VCaP (cell line): ENCODE data around the gene GRIN3A.

Experiments used
- H3K27ac ChIP-seq: fragments of 450-650 bp; 2 replicates; pipeline ENCODE4 v1.5.1; 2017
- TF ChIP-seq, protein P1 (sequence below): fragments of 450-650 bp; conservative IDR thresholded peaks from 2 replicates; pipeline ENCODE4 v1.5.1; 2017; ENCODE audit warnings: mild to moderate bottlenecking, moderate library complexity

Gene GRIN3A

DNA sequence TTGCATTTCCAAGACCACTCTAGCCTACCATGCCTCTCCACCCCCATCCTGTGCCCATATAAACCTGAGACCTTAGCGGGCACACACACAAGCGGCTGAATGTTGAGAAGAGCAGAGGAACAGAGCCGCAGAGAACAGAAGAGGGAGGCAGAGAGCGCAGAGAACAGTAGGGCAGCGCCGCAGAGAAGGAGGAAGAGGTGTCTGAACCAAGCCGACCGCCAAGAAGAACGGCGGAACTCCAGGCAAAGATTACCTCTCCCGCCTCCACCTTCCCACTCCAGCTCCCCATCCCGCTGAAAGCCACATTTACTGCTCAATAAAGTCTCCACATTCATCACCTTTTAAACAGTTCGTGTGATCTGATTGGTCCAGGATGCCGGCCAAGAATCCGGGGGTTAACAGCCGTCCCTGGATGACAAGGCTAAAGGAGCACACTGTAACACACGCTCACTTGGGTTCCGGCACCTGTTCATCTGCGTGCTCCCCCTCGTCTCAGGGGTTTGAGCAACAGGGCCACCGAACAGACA is 33.2 kb downstream of the GRIN3A start:
- TF ChIP-seq, protein P1, sequence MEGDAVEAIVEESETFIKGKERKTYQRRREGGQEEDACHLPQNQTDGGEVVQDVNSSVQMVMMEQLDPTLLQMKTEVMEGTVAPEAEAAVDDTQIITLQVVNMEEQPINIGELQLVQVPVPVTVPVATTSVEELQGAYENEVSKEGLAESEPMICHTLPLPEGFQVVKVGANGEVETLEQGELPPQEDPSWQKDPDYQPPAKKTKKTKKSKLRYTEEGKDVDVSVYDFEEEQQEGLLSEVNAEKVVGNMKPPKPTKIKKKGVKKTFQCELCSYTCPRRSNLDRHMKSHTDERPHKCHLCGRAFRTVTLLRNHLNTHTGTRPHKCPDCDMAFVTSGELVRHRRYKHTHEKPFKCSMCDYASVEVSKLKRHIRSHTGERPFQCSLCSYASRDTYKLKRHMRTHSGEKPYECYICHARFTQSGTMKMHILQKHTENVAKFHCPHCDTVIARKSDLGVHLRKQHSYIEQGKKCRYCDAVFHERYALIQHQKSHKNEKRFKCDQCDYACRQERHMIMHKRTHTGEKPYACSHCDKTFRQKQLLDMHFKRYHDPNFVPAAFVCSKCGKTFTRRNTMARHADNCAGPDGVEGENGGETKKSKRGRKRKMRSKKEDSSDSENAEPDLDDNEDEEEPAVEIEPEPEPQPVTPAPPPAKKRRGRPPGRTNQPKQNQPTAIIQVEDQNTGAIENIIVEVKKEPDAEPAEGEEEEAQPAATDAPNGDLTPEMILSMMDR: peak; percentile 74
- H3K27ac ChIP-seq: peak overlapping the region; percentile 66

DNA sequence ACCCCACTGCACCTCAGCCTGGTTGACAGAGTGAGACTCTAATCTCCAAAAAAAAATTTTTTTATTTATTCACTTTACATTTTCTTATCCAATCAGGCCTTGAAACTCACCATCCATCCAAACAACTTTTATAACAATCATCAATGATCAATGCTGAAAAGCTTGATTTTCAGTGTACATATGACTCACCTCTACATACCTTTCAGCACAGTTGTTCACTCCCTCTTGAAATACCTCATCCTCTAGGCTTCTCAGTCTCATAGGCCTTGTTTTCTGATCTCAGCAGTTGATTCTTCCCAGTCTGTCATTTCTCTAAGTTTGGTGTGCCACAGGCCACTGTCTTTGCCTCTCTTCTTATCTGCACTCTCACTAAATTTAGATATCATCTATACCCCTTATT is 36.2 kb downstream of the GRIN3A start:
- H3K27ac ChIP-seq: no peak overlapping the region
- TF ChIP-seq, protein P1: no peak

DNA sequence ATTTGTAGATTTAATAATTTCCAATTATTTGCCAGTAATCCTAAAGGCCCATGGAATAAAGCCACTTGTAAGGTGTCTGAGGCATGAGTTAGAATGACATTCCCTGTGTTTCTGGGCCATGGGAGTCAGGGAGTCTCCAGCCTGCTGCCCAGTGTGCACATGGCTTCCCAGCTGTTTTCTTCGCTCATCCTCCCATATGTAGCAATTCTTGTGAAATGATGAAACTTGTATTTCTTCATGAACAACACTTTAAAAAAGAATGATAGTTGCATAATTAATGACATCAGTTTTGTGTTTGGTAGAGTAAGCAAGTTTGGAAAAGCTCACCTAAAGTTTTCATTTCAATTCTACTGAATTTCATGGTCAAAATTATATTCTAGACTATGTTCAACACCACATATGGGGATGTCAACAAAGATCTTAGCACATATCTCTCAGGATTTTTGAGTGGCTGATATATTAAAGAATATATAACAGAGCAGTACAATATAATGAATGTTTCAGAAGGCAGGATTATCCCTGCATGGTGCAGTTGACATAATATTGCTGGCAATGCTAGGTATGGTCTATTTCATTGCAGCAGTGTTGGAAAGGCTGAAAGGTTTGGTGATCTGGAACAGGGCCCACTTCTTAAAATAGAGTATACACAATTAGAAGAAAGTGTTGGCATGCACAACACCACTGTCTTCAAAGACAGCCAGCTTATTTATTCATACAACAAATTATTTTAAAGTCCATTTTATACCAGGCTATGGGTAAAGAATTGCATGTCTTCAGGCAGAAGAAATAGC is 44.7 kb downstream of the GRIN3A start:
- H3K27ac ChIP-seq: no peak overlapping the region
- TF ChIP-seq, protein P1: no peak

DNA sequence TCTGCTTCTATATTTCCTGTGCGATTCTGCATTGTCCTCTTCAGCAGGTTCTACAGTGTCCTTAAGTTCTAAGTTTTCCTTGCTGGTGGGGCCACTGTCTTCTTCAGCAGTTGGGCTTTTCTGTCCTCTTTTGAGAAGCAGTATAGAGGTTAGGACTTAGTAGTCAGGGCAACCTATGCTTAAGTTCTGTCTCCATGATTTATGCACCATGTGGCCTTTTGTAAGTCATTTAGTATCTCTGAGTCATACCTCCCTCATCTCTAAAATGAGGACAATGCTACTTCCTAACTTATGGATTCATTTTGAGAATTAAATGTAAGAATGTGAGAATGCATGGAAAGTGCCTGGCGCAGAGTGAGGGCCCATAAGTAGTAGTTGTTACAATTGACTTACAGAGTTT is 46.8 kb downstream of the GRIN3A start:
- TF ChIP-seq, protein P1: no peak
- no peak overlapping the region for H3K27ac ChIP-seq

DNA sequence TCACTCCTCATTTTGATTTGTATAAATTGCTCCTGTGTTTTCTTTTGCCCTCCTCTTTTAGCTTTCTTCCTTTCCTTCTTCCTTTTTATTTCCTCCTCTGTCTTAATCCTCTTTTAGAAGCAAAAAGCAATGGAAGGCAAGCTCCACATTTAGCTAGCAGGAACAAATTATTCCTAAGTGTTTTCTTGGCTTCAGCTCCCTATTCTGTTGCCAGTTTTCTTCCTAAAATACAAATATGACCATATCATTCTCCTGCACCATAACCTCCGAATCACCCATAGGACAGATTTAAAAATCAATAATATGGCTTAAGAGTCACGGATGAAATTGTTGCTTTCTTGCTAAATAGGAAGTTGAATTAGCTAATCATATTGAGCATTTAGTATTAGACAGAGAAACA is 49.4 kb downstream of the GRIN3A start:
- H3K27ac ChIP-seq: 0 out of 2 replicates have a peak overlapping the region, but pooled peaks have one; percentile 15
- TF ChIP-seq, protein P1: no peak

DNA sequence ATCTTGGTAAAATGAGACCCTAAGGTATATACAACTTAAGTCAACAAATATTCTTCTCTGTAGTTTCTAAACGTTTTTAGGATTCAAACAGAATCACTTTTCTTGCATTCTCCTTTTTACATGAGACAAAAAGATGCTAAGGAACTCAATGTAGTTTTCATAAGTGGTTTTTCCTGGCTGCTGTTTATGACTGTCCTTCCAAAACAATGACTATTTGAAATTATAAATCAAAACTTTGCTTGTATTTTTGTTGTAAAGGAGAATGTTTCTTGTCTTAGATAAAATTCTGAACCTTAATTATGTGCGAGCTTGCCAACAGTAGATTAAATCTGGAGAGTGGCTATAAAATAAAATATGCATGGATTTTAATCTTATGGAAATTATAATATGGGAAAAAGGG is 53.8 kb downstream of the GRIN3A start:
- TF ChIP-seq, protein P1: no peak
- H3K27ac ChIP-seq: no peak overlapping the region

DNA sequence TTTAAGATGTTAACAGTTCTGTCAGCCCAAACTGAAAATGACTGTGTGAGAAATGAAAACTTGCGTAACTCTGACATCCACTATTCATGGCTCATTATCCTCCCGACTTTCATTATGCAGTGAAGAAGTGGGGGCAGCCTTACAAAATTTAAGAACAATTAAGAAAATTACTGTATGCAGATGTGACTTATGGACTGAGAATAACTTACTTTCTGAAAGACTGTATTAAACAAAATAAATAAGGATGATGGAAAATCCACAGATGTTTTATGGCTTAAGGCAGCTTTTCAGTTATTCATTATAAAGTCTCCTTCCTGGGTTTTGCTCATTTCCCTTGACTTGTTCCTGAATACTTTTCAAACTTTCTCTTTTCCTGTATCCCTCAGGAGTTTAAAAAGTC is 55.2 kb downstream of the GRIN3A start:
- TF ChIP-seq, protein P1: no peak

More for the DNA sequence above, 55.2 kb downstream of the GRIN3A start:
- H3K27ac ChIP-seq: no peak overlapping the region
